CD4-positive, alpha-beta T cell treated with Interleukin-21 for 1 hour (primary cell): ENCODE measurements around the gene ZSCAN12.
A peak's percentile ranks its signal among the peaks of the same experiment; 100 is the strongest.
"Not testable (repeated sequence)": the region's sequence is repeated elsewhere in the genome, so short reads cannot be mapped to it uniquely, and the experiment has no call there.

ENCODE experiments used
- DNase-seq: peaks from one replicate; pipeline ENCODE4 v3.0.0-alpha.2; 2020

The ZSCAN12 gene

DNA sequence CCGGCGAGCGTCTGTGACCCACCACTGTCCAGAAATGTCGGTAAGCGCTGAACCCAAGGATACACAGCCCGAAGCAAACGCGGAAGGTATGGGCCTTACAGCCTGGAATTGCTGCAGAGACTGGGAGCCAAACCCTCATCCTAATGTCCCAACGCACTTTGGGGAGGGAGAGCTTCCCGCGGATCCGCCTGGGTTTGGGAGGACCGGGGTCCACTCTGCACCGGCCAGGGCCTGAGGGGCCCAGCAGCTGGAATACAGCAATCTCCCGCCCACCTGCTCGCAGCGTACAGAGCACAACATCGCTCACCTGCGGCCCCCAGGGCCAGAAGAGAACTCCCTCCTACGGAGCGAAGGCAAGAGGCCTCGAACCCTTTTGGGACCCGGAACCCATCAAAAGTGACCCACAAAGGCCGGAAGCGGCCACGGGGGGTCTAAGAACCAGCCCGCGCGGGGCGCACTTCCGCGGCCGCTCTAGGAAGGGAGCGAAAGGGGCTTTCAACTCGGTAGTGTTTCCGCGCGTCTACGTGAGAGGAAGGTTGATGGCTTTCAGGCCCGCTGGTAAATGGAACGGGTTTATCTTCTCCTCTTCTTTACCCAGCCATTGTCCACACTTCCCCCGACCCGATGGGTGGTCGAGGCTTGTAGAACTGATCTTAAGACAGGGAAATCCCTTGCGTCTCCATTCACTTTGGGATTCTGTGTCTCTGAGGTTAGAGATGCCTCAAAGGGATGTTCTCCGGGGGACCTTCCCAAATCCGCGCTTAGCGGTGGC, at the start of gene ZSCAN12:
ZSCAN12 (minus strand) TSS at position 398 of the 772 bp plus-strand sequence. CDS start 1,342 bp downstream, outside the sequence.
- peak; percentile 88 for DNase-seq

DNA sequence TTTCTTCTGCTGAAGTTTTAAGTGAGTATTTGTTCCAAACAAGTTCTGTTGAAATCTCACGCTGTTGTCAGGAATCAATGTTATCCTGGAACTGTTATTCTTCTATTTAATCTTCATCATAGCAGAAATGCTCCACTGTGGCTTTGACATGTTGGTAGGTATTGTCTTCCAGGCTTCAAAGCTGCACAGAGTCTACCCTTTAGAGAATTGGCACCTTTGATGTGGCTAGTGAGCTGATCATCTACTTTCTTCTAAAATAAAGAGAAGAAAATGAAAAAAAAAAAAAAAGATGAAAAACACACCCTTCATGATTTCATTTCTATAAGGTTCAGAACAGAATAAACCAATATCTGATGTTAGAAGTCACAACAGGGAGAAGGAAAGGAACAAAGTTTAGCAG, 49.5 kb upstream of the ZSCAN12 start:
- peak; percentile 39 for DNase-seq

DNA sequence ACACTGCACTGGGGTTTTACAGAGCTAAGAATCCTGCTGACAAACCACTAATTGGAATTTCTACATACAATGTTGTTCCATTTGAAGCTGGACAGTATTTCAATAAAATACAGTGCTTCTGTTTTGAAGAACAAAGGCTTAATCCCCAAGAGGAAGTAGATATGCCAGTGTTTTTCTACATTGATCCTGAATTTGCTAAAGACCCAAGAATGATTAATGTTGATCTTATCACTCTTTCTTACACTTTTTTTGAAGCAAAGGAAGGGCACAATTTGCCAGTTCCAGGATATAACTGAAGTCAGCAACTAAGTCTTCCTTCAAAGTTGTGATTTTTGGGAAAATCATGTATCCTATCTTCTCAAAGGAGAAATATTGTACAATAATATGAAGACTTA, 48.0 kb upstream of the ZSCAN12 start:
- not testable (repeated sequence) for DNase-seq

DNA sequence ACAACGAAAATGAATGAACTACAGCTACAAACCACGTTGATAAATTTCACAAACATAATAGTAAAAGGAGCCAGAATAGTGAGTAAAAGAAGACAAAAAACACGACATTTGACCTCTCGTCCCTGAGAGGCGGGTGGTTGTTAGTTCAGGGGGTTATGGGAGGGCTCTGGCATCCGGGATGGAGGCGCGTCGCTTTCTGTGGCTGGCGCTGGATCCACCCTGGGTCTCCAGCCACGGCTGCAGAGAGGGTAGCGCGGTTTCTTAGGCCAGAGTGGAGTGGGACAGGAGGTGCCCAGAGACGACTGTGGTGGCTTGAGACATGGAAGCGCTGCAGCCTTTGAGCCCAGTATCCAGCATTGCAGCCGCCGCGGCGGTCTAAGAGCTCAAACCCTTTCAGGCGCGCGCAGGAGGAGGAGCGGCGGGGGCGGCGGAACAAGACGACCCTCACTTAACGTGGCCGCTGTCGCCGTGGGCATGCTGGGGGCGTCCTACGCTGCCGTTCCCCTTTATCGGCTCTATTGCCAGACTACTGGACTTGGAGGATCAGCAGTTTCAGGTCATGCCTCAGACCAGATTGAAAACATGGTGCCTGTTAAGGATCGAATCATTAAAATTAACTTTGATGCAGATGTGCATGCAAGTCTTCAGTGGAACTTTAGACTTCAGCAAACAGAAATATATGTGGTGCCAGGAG, 47.4 kb upstream of the ZSCAN12 start:
- DNase-seq: no peak

DNA sequence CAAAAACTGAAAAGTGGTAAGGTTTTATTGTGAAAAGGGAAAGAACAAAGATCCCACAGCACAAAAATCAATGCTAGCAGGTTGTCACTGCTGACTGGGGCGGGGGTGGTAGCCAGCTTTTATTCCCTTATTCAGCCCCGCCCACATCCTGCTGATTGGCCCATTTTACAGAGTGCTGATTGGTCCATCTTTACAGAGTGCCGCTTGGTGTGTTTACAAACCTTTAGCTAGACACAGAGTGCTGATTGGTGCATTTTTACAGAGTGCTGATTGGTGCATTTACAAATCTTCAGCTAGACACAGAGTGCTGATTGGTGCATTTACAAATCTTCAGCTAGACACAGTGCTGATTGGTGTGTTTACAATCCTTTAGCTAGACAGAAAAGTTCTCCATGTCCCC, 45.2 kb upstream of the ZSCAN12 start:
- DNase-seq: peak; percentile 1

DNA sequence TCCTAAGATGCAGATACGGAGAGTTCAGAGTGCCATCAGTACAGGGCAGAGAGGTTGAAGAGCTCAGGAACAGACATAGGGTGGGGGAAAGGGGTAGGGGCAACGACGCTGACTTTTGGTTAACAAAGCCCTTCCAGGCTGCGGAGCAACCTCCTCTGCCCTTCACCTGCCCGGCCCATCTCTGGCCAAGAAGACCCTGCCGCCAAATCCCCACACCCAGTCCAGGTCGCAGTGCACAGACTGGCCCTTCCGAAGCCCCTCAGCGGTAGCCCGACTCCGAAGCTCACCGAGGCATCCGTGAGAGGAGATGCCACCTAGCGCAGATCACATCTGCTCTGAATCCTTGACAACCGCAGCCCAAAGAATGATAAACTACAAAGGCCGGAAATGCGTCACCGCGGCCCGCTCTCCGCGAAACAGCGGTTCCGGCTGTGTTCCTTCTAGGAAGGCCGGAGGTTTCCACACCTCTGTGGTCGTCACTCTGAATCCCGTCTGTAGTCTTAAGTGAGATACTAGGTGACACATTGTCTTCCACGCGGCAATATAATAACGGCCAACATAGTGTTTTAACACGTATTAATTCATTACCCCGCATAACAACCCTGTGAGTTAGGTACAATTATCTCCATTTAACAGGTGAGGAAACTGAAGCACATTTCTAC, 43.7 kb upstream of the ZSCAN12 start, which contains the start of gene ZSCAN23:
ZSCAN23 (minus strand) TSS at position 380 of the 662 bp plus-strand sequence. CDS start 7,225 bp downstream, outside the sequence.
- peak; percentile 87 for DNase-seq

DNA sequence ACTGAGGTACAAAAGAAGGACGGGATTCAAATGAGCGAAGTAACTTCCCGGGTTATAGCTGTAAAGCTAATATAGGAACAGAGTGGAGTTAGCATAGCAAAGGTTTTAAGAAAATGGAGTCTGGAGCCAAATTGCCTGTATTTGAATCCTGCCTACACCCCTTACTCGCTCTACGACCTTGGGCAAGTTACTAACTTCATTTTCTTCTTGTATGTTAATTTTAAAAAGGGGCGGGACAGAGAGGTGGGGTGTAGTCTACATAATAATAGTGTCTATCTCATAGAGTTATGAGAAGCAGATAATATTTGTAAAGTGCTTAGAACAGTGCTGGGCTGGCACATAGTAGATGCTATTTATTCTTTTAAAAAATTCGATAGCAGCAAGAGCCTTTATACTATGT, 43.0 kb upstream of the ZSCAN12 start:
- no peak for DNase-seq

DNA sequence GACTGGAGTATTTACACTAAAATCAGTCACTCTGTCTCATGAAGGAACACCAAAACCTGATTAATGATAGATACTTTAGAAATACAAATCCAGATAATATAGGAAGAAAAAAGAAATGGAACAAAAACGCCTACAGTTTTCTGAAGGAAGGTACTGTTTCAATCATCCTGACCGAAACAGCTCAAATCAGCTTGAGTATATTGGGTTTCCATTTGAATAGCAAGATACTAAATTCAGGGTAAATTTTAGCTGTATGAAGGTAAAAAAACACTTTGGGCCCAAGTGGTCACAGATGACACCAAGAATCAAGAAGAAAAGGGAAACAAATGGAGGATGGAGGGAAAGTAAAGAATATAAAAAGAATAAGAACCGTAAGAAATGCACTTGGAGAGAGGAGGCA, 36.9 kb upstream of the ZSCAN12 start:
- no peak for DNase-seq

GRCh38 chr6:28433119-28433518, 33.6 kb upstream of the ZSCAN12 start:
- DNase-seq: no peak

DNA sequence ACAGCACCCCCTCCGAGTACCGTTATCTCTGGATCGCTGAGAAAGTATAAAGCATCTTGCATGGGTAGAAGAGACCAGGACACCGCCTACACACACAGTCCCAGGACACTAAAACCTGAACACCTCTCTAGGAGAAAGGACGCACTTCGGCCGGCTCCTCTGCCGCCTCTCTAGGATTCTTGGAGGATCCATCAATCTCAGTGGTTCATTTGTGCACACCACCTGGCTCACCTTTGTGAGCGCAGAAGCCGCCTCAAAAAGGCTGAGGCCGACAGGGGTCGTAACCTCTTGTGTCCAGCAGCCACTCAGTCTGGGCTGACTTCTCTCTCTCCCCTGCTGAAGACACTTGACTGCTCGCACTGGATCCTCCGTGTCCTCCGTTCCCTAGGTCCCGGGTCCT, 30.2 kb upstream of the ZSCAN12 start:
- no peak for DNase-seq

- no peak for DNase-seq
Observed at GRCh38 chr6:28425944-28426541, 26.5 kb upstream of the ZSCAN12 start.

GRCh38 chr6:28424163-28424562, 24.6 kb upstream of the ZSCAN12 start:
- DNase-seq: no peak

- DNase-seq: no peak
Observed at GRCh38 chr6:28423546-28423945, 24.0 kb upstream of the ZSCAN12 start.

GRCh38 chr6:28413681-28414080, 14.1 kb upstream of the ZSCAN12 start:
- DNase-seq: no peak

- DNase-seq: no peak
Observed at GRCh38 chr6:28410767-28411166, 11.2 kb upstream of the ZSCAN12 start.

DNA sequence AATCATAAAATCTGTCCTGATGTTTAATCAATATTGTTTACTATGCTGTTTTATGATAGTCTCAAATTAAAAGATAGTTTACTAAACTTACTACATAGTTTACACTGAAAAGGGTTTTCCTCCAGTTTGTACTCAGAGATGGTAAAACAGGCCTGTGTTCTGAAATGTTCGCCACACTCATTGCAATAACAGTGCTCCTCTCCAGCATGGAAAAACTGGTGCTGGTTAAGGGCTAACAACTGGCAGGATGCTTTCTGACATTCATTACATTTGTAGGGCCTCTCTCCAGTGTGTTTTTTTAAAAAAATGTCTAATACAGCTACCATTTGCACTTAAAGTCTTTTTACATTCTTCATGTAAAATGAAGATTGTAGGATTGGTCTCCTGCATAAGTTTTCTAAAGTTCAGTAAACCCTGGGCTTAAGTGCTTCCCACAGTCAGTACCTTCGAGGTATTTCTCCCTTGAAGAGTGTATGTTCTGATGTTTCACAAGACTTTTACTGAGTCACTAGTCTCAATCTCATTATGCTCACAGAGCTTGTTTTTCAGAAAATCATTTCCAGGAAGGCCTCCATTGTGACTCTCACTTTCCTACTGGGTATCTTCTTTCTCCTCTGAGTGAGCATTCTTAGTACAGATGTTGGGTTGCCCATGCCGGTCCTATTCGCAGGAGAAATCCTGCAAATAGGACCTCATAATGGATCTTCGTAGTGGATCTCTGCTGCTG, 8.7 kb upstream of the ZSCAN12 start:
- no peak for DNase-seq

GRCh38 chr6:28407401-28407800, 7.9 kb upstream of the ZSCAN12 start:
- DNase-seq: no peak

- not testable (repeated sequence) for DNase-seq
Observed at GRCh38 chr6:28403923-28404322, 4.4 kb upstream of the ZSCAN12 start.

- no peak for DNase-seq
Observed at GRCh38 chr6:28402197-28402596, 2.6 kb upstream of the ZSCAN12 start.

DNA sequence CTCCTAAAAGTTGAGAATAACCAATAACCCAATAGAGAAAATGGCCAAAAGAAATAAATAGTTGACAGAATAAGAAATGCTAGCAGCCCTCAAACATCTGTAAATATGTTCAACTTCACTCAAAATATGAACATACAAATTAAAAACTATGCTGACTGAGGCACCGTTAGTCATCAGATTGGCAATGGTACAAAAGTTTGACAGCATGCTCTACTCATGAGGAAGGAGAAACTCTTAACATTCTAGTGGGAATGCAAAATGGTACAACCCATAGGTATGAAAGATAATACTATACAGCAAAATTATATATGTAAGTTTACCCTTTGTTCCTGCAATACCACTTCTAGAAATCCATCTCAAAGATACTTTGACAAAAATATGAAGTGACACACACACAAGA, 1.6 kb upstream of the ZSCAN12 start:
- no peak for DNase-seq

DNA sequence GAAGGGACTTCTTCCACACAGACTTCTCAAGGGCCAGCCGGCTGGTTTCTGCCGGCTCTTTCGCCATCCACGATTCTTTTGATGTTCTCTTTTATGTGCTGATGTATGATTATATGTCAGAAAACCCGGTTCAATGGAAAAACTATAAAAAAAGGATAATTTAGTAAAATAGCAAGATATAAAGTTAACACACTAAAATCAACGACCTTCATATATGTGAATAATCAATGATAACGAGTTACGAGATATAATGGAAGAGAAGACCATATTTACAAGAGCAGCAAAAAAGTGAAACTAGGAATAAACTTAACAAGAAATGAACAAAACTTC, 540 bp upstream of the ZSCAN12 start:
- DNase-seq: no peak

DNA sequence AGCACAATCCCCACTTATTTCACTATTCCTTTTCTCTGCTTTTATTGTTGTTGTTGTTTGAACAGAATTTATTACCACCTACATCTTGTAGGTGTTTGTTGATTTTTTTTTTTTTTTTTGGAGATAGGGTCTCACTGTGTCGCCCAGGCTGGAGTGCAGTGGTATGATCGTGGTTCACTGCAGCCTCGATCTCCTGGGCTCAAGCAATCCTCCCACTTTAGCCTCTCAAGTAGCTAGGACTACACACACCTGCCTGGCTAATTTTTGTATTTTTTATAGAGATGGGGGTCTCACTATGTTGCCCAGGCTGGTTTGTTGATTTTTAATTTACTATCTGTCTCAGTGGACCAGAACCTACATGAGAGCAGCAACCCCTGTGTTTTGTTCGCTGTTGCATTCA, 3.6 kb downstream of the ZSCAN12 start:
- DNase-seq: no peak
